HepG2 (cell line): ENCODE data around the gene ERC1. TPM values are rescaled to one million over a fixed set of nuclear protein-coding genes. Genes with fewer than 3 reads are reported as not detected.

Source experiments
- ATAC-seq: fragments of 200-7000 bp; cut with Tn5 transposase; 3 replicates; pipeline ENCODE4 v1.9.1; 2020; ENCODE audit warnings: mild to moderate bottlenecking, moderate library complexity
- BruUV-seq: library from RNA; stranded (reverse); fragments of 400-500 nt; replicated peaks from 2 replicates; lab custom pipeline; 2021; lab: Mats Ljungman, UMichigan
- CTCF ChIA-PET: fragments of 300-600 bp; formaldehyde crosslinking; extraction: SDS; loops from one replicate; lab custom pipeline; 2021; ENCODE audit warnings: low total read pairs, inconsistent platforms, low intra/inter-chr PET ratio; lab: Yijun Ruan, JAX
- POLR2A ChIA-PET: fragments of 350-600 bp; sonication (Branson Sonifier 250); formaldehyde crosslinking; loops from one replicate; lab custom pipeline; 2020; ENCODE audit warnings: antibody characterized with exemption, inconsistent platforms; lab: Yijun Ruan, JAX
- DNase-seq: peaks from one replicate; pipeline ENCODE4 v3.0.0-alpha.2; 2015; ENCODE audit warnings: low spot score
- FAIRE-seq: peaks from 3 replicates; lab custom pipeline; 2011; peaks lifted over from hg19 to GRCh38; lab: Jason Lieb, UNC
- H2AFZ ChIP-seq: one replicate; pipeline ENCODE4 v1.6.1; 2011; ENCODE audit warnings: low read length, inconsistent platforms
- H3K27ac ChIP-seq: fragments of 300-600 bp; 3 replicates; pipeline ENCODE4 v1.8.0; 2011; ENCODE audit warnings: mixed run types, mild to moderate bottlenecking, mixed read lengths, low read length, inconsistent platforms; ENCODE audit not compliant: insufficient read depth; ENCODE audit errors: extremely low read length
- H3K27me3 ChIP-seq, 2 experiments: fragments of 200-600 bp in 1 of 2; 2 replicates in 1 of 2; 3 replicates in 1 of 2; pipeline versions ENCODE4 v1.6.0 to v1.8.0; 2011; ENCODE audit warnings: low read length in 2 of 2, mild to moderate bottlenecking in 2 of 2, moderate library complexity in 2 of 2, inconsistent platforms in 1 of 2; ENCODE audit not compliant: insufficient read depth in 2 of 2, control insufficient read depth in 1 of 2
- H3K36me3 ChIP-seq, 2 experiments: fragments of 200-600 bp in 1 of 2; replicated peaks in 1 of 2; 2 replicates in 1 of 2; 3 replicates in 1 of 2; pipeline versions ENCODE4 v1.5.1 to v1.8.0; 2011; ENCODE audit warnings: low read length in 2 of 2, inconsistent platforms in 1 of 2; ENCODE audit not compliant: insufficient read depth in 2 of 2, control insufficient read depth in 1 of 2
- H3K4me1 ChIP-seq: 2 replicates; pipeline ENCODE4 v1.5.1; 2012; ENCODE audit warnings: low read length, inconsistent platforms; ENCODE audit not compliant: insufficient read depth
- H3K4me2 ChIP-seq: 2 replicates; pipeline ENCODE4 v1.6.0; 2011; ENCODE audit warnings: low read depth, low read length, inconsistent platforms
- H3K4me3 ChIP-seq, 3 experiments: fragments of 200-600 bp in 1 of 3; sonication (generic), shearing (Covaris generic) in 1 of 3; replicated peaks in 1 of 3; 2 replicates each; pipeline ENCODE4 v1.5.1; 2011 to 2016; ENCODE audit warnings: low read length in 3 of 3, inconsistent platforms in 2 of 3, low read depth in 2 of 3, mild to moderate bottlenecking in 2 of 3, control low read depth in 1 of 3, mixed read lengths in 1 of 3; ENCODE audit not compliant: insufficient read depth in 1 of 3
- H3K79me2 ChIP-seq: one replicate; pipeline ENCODE4 v1.6.1; 2011; ENCODE audit warnings: low read length, inconsistent platforms; ENCODE audit not compliant: insufficient read depth
- H3K9ac ChIP-seq: 2 replicates; pipeline ENCODE4 v1.6.0; 2011; ENCODE audit warnings: mild to moderate bottlenecking, low read depth, low read length, inconsistent platforms; ENCODE audit not compliant: insufficient read depth
- H3K9me3 ChIP-seq: 2 replicates; pipeline ENCODE4 v1.5.1; 2012; ENCODE audit warnings: mild to moderate bottlenecking, low read length
- H4K20me1 ChIP-seq: 2 replicates; pipeline ENCODE4 v1.6.0; 2011; ENCODE audit warnings: inconsistent platforms, mild to moderate bottlenecking, low read length, moderate library complexity; ENCODE audit not compliant: insufficient read depth
- BATF2 ChIP-seq: sonication (generic); formaldehyde crosslinking; IDR thresholded peaks from 2 replicates; pipeline ENCODE4 v1.8.0; 2022; ENCODE audit warnings: mild to moderate bottlenecking, missing genetic modification reagents, moderate library complexity
- CEBPG ChIP-seq: IDR thresholded peaks from 2 replicates; pipeline ENCODE4 v1.6.1; 2016
- EZH2 ChIP-seq: conservative IDR thresholded peaks from 2 replicates; pipeline ENCODE4 v1.6.1; 2012; ENCODE audit warnings: mild to moderate bottlenecking, low read depth, low read length, moderate library complexity
- GATAD2A ChIP-seq: IDR thresholded peaks from 2 replicates; pipeline ENCODE4 v1.6.1; 2016
- HCFC1 ChIP-seq: fragments of 150-350 bp; IDR thresholded peaks from 2 replicates; pipeline ENCODE4 v1.6.1; 2014; ENCODE audit warnings: low read depth, low read length
- MAZ ChIP-seq, 2 experiments: sonication (generic) in 1 of 2; formaldehyde crosslinking in 1 of 2; IDR thresholded peaks; 2 replicates each; pipeline versions ENCODE4 v1.5.0 to v1.6.1; 2012 to 2020; ENCODE audit warnings: low read depth in 2 of 2, mild to moderate bottlenecking in 2 of 2, borderline replicate concordance in 1 of 2, improper control_type of control experiment in 1 of 2, low read length in 1 of 2, missing genetic modification reagents in 1 of 2, moderate library complexity in 1 of 2
- NR2F6 ChIP-seq, 2 experiments: IDR thresholded peaks; 2 replicates each; pipeline ENCODE4 v1.6.1; 2016; ENCODE audit warnings: antibody characterized with exemption in 1 of 2, mild to moderate bottlenecking in 1 of 2
- TAF15 ChIP-seq: fragments of 200-400 bp; formaldehyde crosslinking; IDR thresholded peaks from one replicate; pipeline ENCODE4 v1.6.1; 2018; ENCODE audit warnings: mild to moderate bottlenecking, low read depth, low read length; ENCODE audit not compliant: poor library complexity, severe bottlenecking
- YEATS4 ChIP-seq: sonication (generic); formaldehyde crosslinking; IDR thresholded peaks from 2 replicates; pipeline ENCODE4 v1.4.0; 2020; ENCODE audit warnings: missing genetic modification reagents, borderline replicate concordance
- ZBTB2 ChIP-seq: sonication (generic); formaldehyde crosslinking; IDR thresholded peaks from 2 replicates; pipeline ENCODE4 v1.8.0; 2022; ENCODE audit warnings: low read depth, missing genetic modification reagents
- ZBTB3 ChIP-seq: sonication (generic); formaldehyde crosslinking; IDR thresholded peaks from 2 replicates; pipeline ENCODE4 v1.4.0; 2020; ENCODE audit warnings: low read depth, mild to moderate bottlenecking, moderate library complexity, missing genetic modification reagents, borderline replicate concordance
- ZFP90 ChIP-seq: sonication (generic); formaldehyde crosslinking; IDR thresholded peaks from 2 replicates; pipeline ENCODE4 v1.8.0; 2022; ENCODE audit warnings: missing genetic modification reagents, mild to moderate bottlenecking, inconsistent platforms, borderline replicate concordance
- ZMAT3 ChIP-seq: sonication (generic); formaldehyde crosslinking; conservative IDR thresholded peaks from 2 replicates; pipeline ENCODE4 v1.7.0; 2021; ENCODE audit warnings: missing genetic modification reagents
- ZNF513 ChIP-seq: sonication (generic); formaldehyde crosslinking; conservative IDR thresholded peaks from 2 replicates; pipeline ENCODE4 v1.5.0; 2020; ENCODE audit warnings: missing genetic modification reagents
- ZNF563 ChIP-seq: sonication (generic); formaldehyde crosslinking; IDR thresholded peaks from 2 replicates; pipeline ENCODE4 v1.8.0; 2022; ENCODE audit warnings: mild to moderate bottlenecking, moderate library complexity, missing genetic modification reagents
- ZNF839 ChIP-seq: sonication (generic); formaldehyde crosslinking; IDR thresholded peaks from 2 replicates; pipeline ENCODE4 v1.4.0; 2020; ENCODE audit warnings: missing genetic modification reagents, mild to moderate bottlenecking, borderline replicate concordance
- WGBS: methylation state at CpG from one replicate; pipeline ENCODE4 v1.1.6; 2017; ENCODE audit warnings: low lambda C conversion rate; 5-methylcytosine and 5-hydroxymethylcytosine counted together
- in situ Hi-C: cut with HindIII; loops from 2 replicates; pipeline ENCODE4 v1.10.0; 2017; ENCODE audit warnings: low pct_unique_long_range_greater_than_20kb; ENCODE audit not compliant: extremely low pct_ligation_motif_present
- intact Hi-C: fragments of 100-400 bp; cut with micrococcal nuclease; formaldehyde crosslinking; loops from one replicate; pipeline ENCODE4 v1.10.0; 2022; ENCODE audit not compliant: unreplicated experiment
- polyA plus RNA-seq, 8 experiments: library from polyadenylated mRNA; depleted of rRNA in 3 of 8; stranded (reverse) in 7 of 8; unstranded in 1 of 8; fragments of >200 nt; fragmentation: Illumina TruSeq in 4 of 8; extraction: Trizol in 4 of 8; gene quantifications; 2 replicates each; pipeline versions ENCODE4 v1.2.1 to v1.2.3, GENCODE V29; 2011 to 2016; ENCODE audit warnings: low read depth in 4 of 8, missing spikeins in 1 of 8, mixed read lengths in 1 of 8; ENCODE audit not compliant: insufficient read depth in 1 of 8
- total RNA-seq, 5 experiments: library from RNA; depleted of rRNA; stranded (reverse); fragments of >200 nt; fragmentation: Illumina TruSeq; extraction: Trizol; gene quantifications; 2 replicates each; pipeline ENCODE4 v1.2.3, GENCODE V29; 2016; ENCODE audit warnings: low read depth in 1 of 5

ERC1 gene
- total and polyA plus RNA-seq, 2 of the 13 experiments (the other 11 are each of a cell fraction or from before 2014, with no cell fraction given): 6.1 to 12.4 TPM

GRCh38 chr12:971991-972390 is 19.0 kb upstream of the ERC1 start:
- no peak overlapping the region for H3K9ac ChIP-seq
- no peak for FAIRE-seq
- no peak overlapping the region for H3K4me3 ChIP-seq
- DNase-seq: no peak
- H3K9me3 ChIP-seq: no peaks in the 10 kb centered on the region
- no peak overlapping the region for H2AFZ ChIP-seq
- intact Hi-C loops: no loop called here
- 97% methylated on average over 4 of the region's 4 CpGs for WGBS
- in situ Hi-C loops: no loop called here
- H3K36me3 ChIP-seq: no peaks in the 10 kb centered on the region
- H3K4me2 ChIP-seq: no peak overlapping the region
- no peaks in the 10 kb centered on the region for H3K27me3 ChIP-seq
- no peak overlapping the region for H3K27ac ChIP-seq
- ATAC-seq: no peak
- TF ChIP-seq TAF15: no peak
- TF ChIP-seq ZFP90 (CRISPR knock-in tag): no peak
- no peak for TF ChIP-seq GATAD2A (CRISPR knock-in tag)
- no peak for TF ChIP-seq CEBPG (CRISPR knock-in tag)
- TF ChIP-seq ZNF513 (CRISPR knock-in tag): no peak
- no peak for TF ChIP-seq ZBTB3 (CRISPR knock-in tag)
- TF ChIP-seq EZH2: no peak
- no peak for TF ChIP-seq ZNF839 (CRISPR knock-in tag)
- TF ChIP-seq ZNF563 (CRISPR knock-in tag): no peak
- TF ChIP-seq BATF2 (CRISPR knock-in tag): no peak
- TF ChIP-seq NR2F6 (IDR thresholded peaks at IDR 0.05): no peak
- TF ChIP-seq NR2F6 (CRISPR knock-in tag; IDR thresholded peaks at IDR 0.05): no peak
- no peak for TF ChIP-seq YEATS4 (CRISPR knock-in tag)
- no peak for TF ChIP-seq MAZ (IDR thresholded peaks at IDR 0.05; ENCODE audit: borderline replicate concordance, low read depth, low read length)
- TF ChIP-seq MAZ (CRISPR knock-in tag; IDR thresholded peaks at IDR 0.05; ENCODE audit: low read depth): no peak
- TF ChIP-seq HCFC1: no peak
- no peak for TF ChIP-seq ZBTB2 (CRISPR knock-in tag)
- no peak for TF ChIP-seq ZMAT3 (CRISPR knock-in tag)
- ChIA-PET CTCF (no interaction called here), POLR2A (no interaction called here)
- no TSS peak for BruUV-seq
- no peaks in the 10 kb centered on the region for H4K20me1 ChIP-seq
- no peaks in the 10 kb centered on the region for H3K79me2 ChIP-seq
- H3K4me1 ChIP-seq: no peaks in the 10 kb centered on the region
